SK-N-SH treated with all-trans-retinoic acid at 6 μM for 48 hours (cell line): ENCODE data around the gene USP15.

Experiments used
- ATAC-seq: fragments of 200-7000 bp; cut with Tn5 transposase; 3 replicates; pipeline ENCODE4 v1.9.1; 2020; ENCODE audit warnings: mild to moderate bottlenecking, moderate library complexity
- ARNTL ChIP-seq: fragments of 450-650 bp; formaldehyde crosslinking; IDR thresholded peaks from 2 replicates; pipeline ENCODE4 v1.5.0; 2020; ENCODE audit warnings: low read depth, mild to moderate bottlenecking, moderate library complexity, borderline replicate concordance
- BACH2 ChIP-seq: fragments of 250-450 bp; sonication (Bioruptor Pico); IDR thresholded peaks from 2 replicates; pipeline ENCODE4 v1.9.0; 2021; ENCODE audit warnings: mild to moderate bottlenecking, borderline replicate concordance
- CSDC2 ChIP-seq: fragments of 250-450 bp; sonication (Bioruptor Pico); IDR thresholded peaks from 2 replicates; pipeline ENCODE4 v1.5.0; 2020; ENCODE audit warnings: mild to moderate bottlenecking, moderate library complexity
- ESRRG ChIP-seq: fragments of 250-450 bp; sonication (Bioruptor Pico); IDR thresholded peaks from 2 replicates; pipeline ENCODE4 v1.6.1; 2021; ENCODE audit warnings: mild to moderate bottlenecking
- GLIS3 ChIP-seq: fragments of 250-450 bp; sonication (Bioruptor Pico); IDR thresholded peaks from 2 replicates; pipeline ENCODE4 v1.5.0; 2020; ENCODE audit warnings: mild to moderate bottlenecking, moderate library complexity
- ISL1 ChIP-seq: fragments of 250-450 bp; sonication (Bioruptor Pico); IDR thresholded peaks from 2 replicates; pipeline ENCODE4 v2.1.2; 2022; ENCODE audit warnings: mild to moderate bottlenecking, moderate library complexity
- PPARA ChIP-seq: fragments of 250-450 bp; sonication (Bioruptor Pico); IDR thresholded peaks from 2 replicates; pipeline ENCODE4 v1.5.0; 2020; ENCODE audit warnings: mild to moderate bottlenecking, borderline replicate concordance
- SNAI2 ChIP-seq: fragments of 250-450 bp; sonication (Bioruptor Pico); IDR thresholded peaks from 2 replicates; pipeline ENCODE4 v1.5.0; 2020; ENCODE audit warnings: mild to moderate bottlenecking, moderate library complexity
- TCF4 ChIP-seq: fragments of 250-450 bp; sonication (Bioruptor Pico); IDR thresholded peaks from 2 replicates; pipeline ENCODE4 v1.8.0; 2021; ENCODE audit warnings: mild to moderate bottlenecking, moderate library complexity, borderline replicate concordance
- TOX ChIP-seq: fragments of 250-450 bp; sonication (Bioruptor Pico); IDR thresholded peaks from 2 replicates; pipeline ENCODE4 v1.8.0; 2021; ENCODE audit warnings: mild to moderate bottlenecking, moderate library complexity, borderline replicate concordance
- ZC3H10 ChIP-seq: fragments of 250-450 bp; sonication (Bioruptor Pico); IDR thresholded peaks from 2 replicates; pipeline ENCODE4 v1.5.1; 2021; ENCODE audit warnings: mild to moderate bottlenecking, moderate library complexity
- ZFP3 ChIP-seq: fragments of 250-450 bp; sonication (Bioruptor Pico); IDR thresholded peaks from 2 replicates; pipeline ENCODE4 v1.5.0; 2020; ENCODE audit warnings: mild to moderate bottlenecking, moderate library complexity
- ZNF565 ChIP-seq: fragments of 450-650 bp; formaldehyde crosslinking; conservative IDR thresholded peaks from 2 replicates; pipeline ENCODE4 v1.5.0; 2020; ENCODE audit warnings: low read depth, mild to moderate bottlenecking, moderate library complexity
- ZNF70 ChIP-seq: fragments of 450-650 bp; formaldehyde crosslinking; IDR thresholded peaks from 2 replicates; pipeline ENCODE4 v1.5.0; 2020; ENCODE audit warnings: mild to moderate bottlenecking, moderate library complexity
- ZNF8 ChIP-seq: fragments of 450-650 bp; formaldehyde crosslinking; IDR thresholded peaks from 2 replicates; pipeline ENCODE4 v1.5.0; 2020; ENCODE audit warnings: mild to moderate bottlenecking, moderate library complexity
- TF ChIP-seq, protein P1 (sequence below): fragments of 250-450 bp; sonication (Bioruptor Pico); IDR thresholded peaks from 2 replicates; pipeline ENCODE4 v1.8.0; 2020; ENCODE audit warnings: mild to moderate bottlenecking, moderate library complexity, borderline replicate concordance
- TF ChIP-seq, protein P2 (sequence below): fragments of 250-450 bp; sonication (Bioruptor Pico); IDR thresholded peaks from 2 replicates; pipeline ENCODE4 v1.5.0; 2020; ENCODE audit warnings: mild to moderate bottlenecking, moderate library complexity
- TF ChIP-seq, protein P3 (sequence below): fragments of 250-450 bp; sonication (Bioruptor Pico); IDR thresholded peaks from 2 replicates; pipeline ENCODE4 v1.5.1; 2020; ENCODE audit warnings: low read depth, mild to moderate bottlenecking, moderate library complexity
- TF ChIP-seq, protein P4 (sequence below): fragments of 250-450 bp; sonication (Bioruptor Pico); IDR thresholded peaks from 2 replicates; pipeline ENCODE4 v1.8.0; 2021; ENCODE audit warnings: low read depth, mild to moderate bottlenecking, moderate library complexity, borderline replicate concordance
- TF ChIP-seq, protein P5 (sequence below): fragments of 250-450 bp; sonication (Bioruptor Pico); IDR thresholded peaks from 2 replicates; pipeline ENCODE4 v1.5.1; 2021; ENCODE audit warnings: mild to moderate bottlenecking, moderate library complexity

USP15 gene

DNA sequence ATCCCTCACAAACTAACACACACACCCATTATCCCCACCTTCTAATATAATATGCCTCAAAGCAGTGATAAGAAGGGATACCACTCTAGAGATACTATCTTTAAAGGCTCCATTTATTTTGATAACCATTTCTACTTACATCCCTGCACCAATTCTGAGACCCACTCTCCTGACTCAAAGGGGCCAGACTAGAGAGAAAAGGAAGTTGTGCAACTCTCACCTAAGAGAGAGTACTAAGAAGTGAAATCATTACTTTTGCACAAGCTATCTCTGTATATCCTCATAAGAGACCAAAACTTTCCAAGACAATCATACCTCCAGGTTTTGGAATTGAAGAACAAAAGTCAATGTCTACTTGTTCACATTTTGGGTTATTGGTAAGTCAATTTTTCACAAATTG, 45.4 kb upstream of the USP15 start:
- no peak for TF ChIP-seq ZFP3 (CRISPR knock-in tag)

DNA sequence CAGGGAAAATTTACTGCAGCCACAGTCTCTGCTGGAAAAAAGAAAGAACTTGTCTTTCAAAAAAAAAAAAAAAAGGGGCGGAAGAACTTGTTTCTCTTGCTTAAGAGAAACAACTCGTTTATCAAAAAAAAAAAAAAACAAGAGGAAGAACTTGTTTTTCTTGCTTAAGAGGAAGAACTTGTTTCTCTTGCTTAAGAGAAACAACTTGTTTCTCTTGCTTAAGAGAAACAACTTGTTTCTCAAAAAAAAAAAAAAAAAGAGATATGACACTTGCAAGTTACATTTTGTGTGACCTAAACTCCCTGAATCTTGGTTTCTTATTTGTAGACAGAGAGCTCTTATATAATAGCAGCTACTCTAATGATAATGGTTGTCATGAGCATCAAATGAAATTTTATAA, 44.7 kb upstream of the USP15 start:
- no peak for ATAC-seq
- TF ChIP-seq ZFP3 (CRISPR knock-in tag) = no peak
- no peak for TF ChIP-seq TCF4 (CRISPR knock-in tag)

More for the DNA sequence above, 45.4 kb upstream of the USP15 start:
- no peak for ATAC-seq

DNA sequence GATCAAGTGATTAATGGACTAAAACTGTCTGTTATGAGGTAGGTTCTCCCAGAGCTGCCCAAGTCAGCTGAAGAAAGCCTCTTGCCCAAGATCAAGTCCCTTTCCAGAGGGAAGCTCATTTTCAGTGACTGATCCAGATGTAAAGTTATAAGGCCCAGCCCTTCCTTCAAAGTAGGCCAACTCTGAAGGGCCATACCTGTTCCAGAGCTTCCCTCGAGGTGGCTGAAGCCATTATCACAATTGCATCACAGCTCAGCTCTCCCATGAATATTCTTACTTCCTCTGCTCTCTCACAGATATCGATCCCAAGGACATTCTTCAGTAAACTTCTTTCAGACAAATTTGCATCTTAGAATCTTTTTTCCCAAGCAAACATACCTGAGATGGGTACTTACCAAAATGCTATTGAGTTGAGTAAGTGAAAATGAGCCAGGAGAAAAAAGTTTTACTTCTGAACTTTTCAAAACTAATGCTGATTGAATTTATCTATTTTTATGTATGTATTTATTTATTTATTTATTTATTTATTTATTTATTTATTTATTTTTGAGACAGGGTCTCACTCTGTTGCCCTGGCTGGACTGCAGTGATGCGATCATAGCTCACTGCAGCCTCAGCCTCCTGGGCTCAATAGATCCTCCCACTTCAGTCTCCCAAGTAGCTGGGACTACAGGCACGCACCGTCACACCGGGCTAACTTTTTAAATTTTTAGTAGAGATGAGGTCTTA, 42.6 kb upstream of the USP15 start:
- TF ChIP-seq GLIS3 (CRISPR knock-in tag) = no peak
- TF ChIP-seq CSDC2 (CRISPR knock-in tag) = no peak
- TF ChIP-seq, protein P1, sequence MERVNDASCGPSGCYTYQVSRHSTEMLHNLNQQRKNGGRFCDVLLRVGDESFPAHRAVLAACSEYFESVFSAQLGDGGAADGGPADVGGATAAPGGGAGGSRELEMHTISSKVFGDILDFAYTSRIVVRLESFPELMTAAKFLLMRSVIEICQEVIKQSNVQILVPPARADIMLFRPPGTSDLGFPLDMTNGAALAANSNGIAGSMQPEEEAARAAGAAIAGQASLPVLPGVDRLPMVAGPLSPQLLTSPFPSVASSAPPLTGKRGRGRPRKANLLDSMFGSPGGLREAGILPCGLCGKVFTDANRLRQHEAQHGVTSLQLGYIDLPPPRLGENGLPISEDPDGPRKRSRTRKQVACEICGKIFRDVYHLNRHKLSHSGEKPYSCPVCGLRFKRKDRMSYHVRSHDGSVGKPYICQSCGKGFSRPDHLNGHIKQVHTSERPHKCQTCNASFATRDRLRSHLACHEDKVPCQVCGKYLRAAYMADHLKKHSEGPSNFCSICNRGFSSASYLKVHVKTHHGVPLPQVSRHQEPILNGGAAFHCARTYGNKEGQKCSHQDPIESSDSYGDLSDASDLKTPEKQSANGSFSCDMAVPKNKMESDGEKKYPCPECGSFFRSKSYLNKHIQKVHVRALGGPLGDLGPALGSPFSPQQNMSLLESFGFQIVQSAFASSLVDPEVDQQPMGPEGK (CRISPR knock-in tag) = no peak
- TF ChIP-seq ZC3H10 (CRISPR knock-in tag) = no peak
- TF ChIP-seq TCF4 (CRISPR knock-in tag) = no peak
- TF ChIP-seq SNAI2 (CRISPR knock-in tag) = no peak
- TF ChIP-seq TOX = no peak
- TF ChIP-seq, protein P2, sequence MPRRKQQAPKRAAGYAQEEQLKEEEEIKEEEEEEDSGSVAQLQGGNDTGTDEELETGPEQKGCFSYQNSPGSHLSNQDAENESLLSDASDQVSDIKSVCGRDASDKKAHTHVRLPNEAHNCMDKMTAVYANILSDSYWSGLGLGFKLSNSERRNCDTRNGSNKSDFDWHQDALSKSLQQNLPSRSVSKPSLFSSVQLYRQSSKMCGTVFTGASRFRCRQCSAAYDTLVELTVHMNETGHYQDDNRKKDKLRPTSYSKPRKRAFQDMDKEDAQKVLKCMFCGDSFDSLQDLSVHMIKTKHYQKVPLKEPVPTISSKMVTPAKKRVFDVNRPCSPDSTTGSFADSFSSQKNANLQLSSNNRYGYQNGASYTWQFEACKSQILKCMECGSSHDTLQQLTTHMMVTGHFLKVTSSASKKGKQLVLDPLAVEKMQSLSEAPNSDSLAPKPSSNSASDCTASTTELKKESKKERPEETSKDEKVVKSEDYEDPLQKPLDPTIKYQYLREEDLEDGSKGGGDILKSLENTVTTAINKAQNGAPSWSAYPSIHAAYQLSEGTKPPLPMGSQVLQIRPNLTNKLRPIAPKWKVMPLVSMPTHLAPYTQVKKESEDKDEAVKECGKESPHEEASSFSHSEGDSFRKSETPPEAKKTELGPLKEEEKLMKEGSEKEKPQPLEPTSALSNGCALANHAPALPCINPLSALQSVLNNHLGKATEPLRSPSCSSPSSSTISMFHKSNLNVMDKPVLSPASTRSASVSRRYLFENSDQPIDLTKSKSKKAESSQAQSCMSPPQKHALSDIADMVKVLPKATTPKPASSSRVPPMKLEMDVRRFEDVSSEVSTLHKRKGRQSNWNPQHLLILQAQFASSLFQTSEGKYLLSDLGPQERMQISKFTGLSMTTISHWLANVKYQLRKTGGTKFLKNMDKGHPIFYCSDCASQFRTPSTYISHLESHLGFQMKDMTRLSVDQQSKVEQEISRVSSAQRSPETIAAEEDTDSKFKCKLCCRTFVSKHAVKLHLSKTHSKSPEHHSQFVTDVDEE (CRISPR knock-in tag) = no peak
- no peak for TF ChIP-seq ARNTL (CRISPR knock-in tag)
- no peak for TF ChIP-seq ZNF8
- TF ChIP-seq ESRRG = no peak
- TF ChIP-seq, protein P3, sequence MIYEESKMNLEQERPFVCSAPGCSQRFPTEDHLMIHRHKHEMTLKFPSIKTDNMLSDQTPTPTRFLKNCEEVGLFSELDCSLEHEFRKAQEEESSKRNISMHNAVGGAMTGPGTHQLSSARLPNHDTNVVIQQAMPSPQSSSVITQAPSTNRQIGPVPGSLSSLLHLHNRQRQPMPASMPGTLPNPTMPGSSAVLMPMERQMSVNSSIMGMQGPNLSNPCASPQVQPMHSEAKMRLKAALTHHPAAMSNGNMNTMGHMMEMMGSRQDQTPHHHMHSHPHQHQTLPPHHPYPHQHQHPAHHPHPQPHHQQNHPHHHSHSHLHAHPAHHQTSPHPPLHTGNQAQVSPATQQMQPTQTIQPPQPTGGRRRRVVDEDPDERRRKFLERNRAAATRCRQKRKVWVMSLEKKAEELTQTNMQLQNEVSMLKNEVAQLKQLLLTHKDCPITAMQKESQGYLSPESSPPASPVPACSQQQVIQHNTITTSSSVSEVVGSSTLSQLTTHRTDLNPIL (CRISPR knock-in tag) = no peak
- no peak for TF ChIP-seq PPARA
- TF ChIP-seq, protein P4, sequence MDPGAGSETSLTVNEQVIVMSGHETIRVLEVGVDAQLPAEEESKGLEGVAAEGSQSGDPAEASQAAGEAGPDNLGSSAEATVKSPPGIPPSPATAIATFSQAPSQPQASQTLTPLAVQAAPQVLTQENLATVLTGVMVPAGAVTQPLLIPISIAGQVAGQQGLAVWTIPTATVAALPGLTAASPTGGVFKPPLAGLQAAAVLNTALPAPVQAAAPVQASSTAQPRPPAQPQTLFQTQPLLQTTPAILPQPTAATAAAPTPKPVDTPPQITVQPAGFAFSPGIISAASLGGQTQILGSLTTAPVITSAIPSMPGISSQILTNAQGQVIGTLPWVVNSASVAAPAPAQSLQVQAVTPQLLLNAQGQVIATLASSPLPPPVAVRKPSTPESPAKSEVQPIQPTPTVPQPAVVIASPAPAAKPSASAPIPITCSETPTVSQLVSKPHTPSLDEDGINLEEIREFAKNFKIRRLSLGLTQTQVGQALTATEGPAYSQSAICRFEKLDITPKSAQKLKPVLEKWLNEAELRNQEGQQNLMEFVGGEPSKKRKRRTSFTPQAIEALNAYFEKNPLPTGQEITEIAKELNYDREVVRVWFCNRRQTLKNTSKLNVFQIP (CRISPR knock-in tag) = no peak
- TF ChIP-seq BACH2 (CRISPR knock-in tag) = no peak
- TF ChIP-seq ISL1 (CRISPR knock-in tag) = no peak
- ATAC-seq = no peak

DNA sequence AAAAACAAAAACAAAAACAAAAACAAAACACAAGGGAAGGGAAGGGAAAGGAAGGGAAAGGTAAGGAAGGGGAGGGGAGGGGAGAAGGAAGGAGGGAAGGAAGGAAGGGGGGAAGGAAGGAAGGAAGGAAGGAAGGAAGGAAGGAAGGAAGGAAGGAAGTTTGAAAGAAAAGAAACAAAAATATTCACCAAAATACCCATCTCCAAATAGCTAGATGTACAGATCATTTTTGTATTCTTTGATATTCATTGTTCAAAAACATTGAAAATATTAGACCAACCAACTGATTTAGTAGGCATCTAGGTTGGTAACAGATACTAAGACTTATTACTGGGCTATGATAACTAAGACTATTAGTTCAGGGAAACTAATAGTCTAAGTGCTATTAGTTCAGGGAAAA, 39.1 kb upstream of the USP15 start:
- TF ChIP-seq TCF4 (CRISPR knock-in tag) (no peak), BACH2 (CRISPR knock-in tag) (no peak), ZNF565 (CRISPR knock-in tag) (no peak), ZNF70 (no peak), ZNF8 (no peak), ARNTL (CRISPR knock-in tag) (no peak), SNAI2 (CRISPR knock-in tag) (no peak)
- TF ChIP-seq, protein P2 (CRISPR knock-in tag) = no peak
- TF ChIP-seq, protein P5, sequence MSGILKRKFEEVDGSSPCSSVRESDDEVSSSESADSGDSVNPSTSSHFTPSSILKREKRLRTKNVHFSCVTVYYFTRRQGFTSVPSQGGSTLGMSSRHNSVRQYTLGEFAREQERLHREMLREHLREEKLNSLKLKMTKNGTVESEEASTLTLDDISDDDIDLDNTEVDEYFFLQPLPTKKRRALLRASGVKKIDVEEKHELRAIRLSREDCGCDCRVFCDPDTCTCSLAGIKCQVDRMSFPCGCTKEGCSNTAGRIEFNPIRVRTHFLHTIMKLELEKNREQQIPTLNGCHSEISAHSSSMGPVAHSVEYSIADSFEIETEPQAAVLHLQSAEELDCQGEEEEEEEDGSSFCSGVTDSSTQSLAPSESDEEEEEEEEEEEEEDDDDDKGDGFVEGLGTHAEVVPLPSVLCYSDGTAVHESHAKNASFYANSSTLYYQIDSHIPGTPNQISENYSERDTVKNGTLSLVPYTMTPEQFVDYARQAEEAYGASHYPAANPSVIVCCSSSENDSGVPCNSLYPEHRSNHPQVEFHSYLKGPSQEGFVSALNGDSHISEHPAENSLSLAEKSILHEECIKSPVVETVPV (CRISPR knock-in tag) = no peak
- TF ChIP-seq, protein P3 (CRISPR knock-in tag) = no peak
- ATAC-seq = no peak
